Kidney epithelial cell (primary cell): ENCODE measurements around the gene DHH. TPM values are rescaled to one million over a fixed set of nuclear protein-coding genes. Genes with fewer than 3 reads are reported as not detected.
A peak's percentile ranks its signal among the peaks of the same experiment; 100 is the strongest.

Experiments used
- DNase-seq: peaks from one replicate; pipeline ENCODE4 v3.0.0-alpha.2; 2010; ENCODE audit warnings: low read depth
- H3K27me3 ChIP-seq: 2 replicates; pipeline ENCODE4 v1.6.0; 2011; ENCODE audit warnings: low read length; ENCODE audit not compliant: control insufficient read depth, insufficient read depth
- H3K36me3 ChIP-seq: 2 replicates; pipeline ENCODE4 v1.5.1; 2011; ENCODE audit warnings: low read length; ENCODE audit not compliant: control insufficient read depth, insufficient read depth
- H3K4me3 ChIP-seq: 2 replicates; pipeline ENCODE4 v1.5.1; 2011; ENCODE audit warnings: low read depth, mild to moderate bottlenecking, control low read depth, low read length
- CTCF ChIP-seq: IDR thresholded peaks from 2 replicates; pipeline ENCODE4 v1.5.1; 2011; ENCODE audit warnings: mild to moderate bottlenecking, moderate library complexity, low read length, control low read depth, inconsistent platforms; ENCODE audit not compliant: insufficient read depth, poor library complexity, severe bottlenecking
- total RNA-seq: library from RNA; depleted of rRNA; stranded (reverse); fragments of >200 nt; gene quantifications from 2 replicates; pipeline ENCODE4 v1.2.3, GENCODE V29; 2015

Gene DHH
- total RNA-seq, 1 donor from 2014 or later, result 0.04 TPM

GRCh38 chr12:49046129-49046895 is 48.3 kb downstream of the DHH start:
- H3K27me3 ChIP-seq, result no peaks in the 10 kb centered on the region
- no peak for TF ChIP-seq CTCF
- no peak for DNase-seq
- no peak overlapping the region for H3K4me3 ChIP-seq
- peaks cover 11% of the 10 kb centered on the region for H3K36me3 ChIP-seq

GRCh38 chr12:49044660-49045059 is 49.9 kb downstream of the DHH start:
- no peak for TF ChIP-seq CTCF
- H3K27me3 ChIP-seq, result no peaks in the 10 kb centered on the region
- DNase-seq, result no peak
- peaks cover 8% of the 10 kb centered on the region for H3K36me3 ChIP-seq
- H3K4me3 ChIP-seq, result no peak overlapping the region

- DNase-seq, result no peak
- H3K4me3 ChIP-seq, result no peak overlapping the region
- H3K36me3 ChIP-seq, result peaks cover 9% of the 10 kb centered on the region
- TF ChIP-seq CTCF, result peak; percentile 68
- H3K27me3 ChIP-seq, result no peaks in the 10 kb centered on the region
Observed at GRCh38 chr12:49043856-49044258, 50.7 kb downstream of the DHH start.

- H3K36me3 ChIP-seq, result peaks cover 8% of the 10 kb centered on the region
- no peak for TF ChIP-seq CTCF
- H3K27me3 ChIP-seq, result no peaks in the 10 kb centered on the region
- H3K4me3 ChIP-seq, result no peak overlapping the region
- DNase-seq, result no peak
Observed at GRCh38 chr12:49043241-49043640, 51.4 kb downstream of the DHH start.

GRCh38 chr12:49041881-49042484 is 52.6 kb downstream of the DHH start:
- no peak for DNase-seq
- no peak overlapping the region for H3K4me3 ChIP-seq
- TF ChIP-seq CTCF, result no peak
- H3K36me3 ChIP-seq, result peaks cover 10% of the 10 kb centered on the region
- H3K27me3 ChIP-seq, result no peaks in the 10 kb centered on the region
